Hypothalamus (tissue), 51 donors: ENCODE measurements around the gene TRAPPC5.

Experiments
- DNase-seq, 51 donors: peaks; one replicate each; lab custom pipeline; 2025; lab: John Stamatoyannopoulos, UW

TRAPPC5 gene

GRCh38 chr19:7729211-7729610 lies 48.6 kb downstream of the TRAPPC5 start:
- DNase-seq = no peak

DNA sequence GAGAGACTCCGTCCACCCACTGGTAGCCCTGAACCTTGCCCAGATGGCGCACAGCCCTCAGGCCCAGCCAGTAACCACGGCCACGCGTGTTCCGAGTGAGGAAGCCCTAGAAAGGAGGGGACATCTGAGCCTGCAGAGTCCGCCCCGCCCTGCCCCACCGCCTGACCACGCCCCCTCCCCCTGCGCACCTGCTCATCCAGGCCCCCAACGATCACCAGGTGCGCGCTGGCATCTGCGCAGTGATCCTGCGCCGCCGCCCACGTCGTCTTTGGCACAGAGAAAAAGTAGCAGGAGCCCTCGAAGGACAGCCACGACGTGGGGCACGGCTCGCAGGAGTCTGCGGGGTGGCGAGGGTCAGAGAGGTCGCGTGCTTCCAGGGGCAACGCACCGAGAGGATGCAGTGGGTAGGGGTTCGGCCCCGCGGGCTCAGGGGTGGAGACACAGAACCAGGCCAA lies 49.2 kb downstream of the TRAPPC5 start:
- DNase-seq = no peak

GRCh38 chr19:7730286-7731217 lies 49.9 kb downstream of the TRAPPC5 start:
- DNase-seq = no peak

- DNase-seq = no peak
These were observed 50.6 kb downstream of the TRAPPC5 start for GRCh38 chr19:7731218-7731595.

- DNase-seq = no peak
These were observed 51.0 kb downstream of the TRAPPC5 start for GRCh38 chr19:7731615-7732014.

DNA sequence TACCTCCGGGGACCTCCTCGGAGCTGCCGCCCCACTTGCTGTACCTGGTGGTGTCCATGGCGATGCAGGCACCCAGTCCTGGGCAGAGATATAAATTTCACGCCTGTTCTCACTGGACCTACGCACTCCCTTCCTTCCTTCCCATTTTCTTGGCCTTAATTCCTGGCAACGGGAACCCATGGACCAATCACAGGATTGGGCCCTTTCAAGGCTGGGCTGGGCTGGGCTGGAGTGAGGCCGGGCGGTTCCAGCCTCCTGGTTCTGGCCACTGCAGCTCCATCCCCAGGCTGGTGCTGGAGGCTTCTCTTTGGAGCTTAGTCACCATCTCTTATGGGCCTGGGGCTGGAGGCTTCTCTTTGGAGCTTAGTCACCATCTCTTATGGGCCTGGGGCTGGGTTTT lies 51.4 kb downstream of the TRAPPC5 start, which contains the start of gene CLEC4G:
Gene CLEC4G, minus strand, starts transcription at position 66 of the 400 bp plus-strand sequence. Its CDS starts 8 bp downstream, at position 58.
- DNase-seq = no peak

GRCh38 chr19:7733376-7733775 lies 52.7 kb downstream of the TRAPPC5 start:
- DNase-seq = no peak

DNA sequence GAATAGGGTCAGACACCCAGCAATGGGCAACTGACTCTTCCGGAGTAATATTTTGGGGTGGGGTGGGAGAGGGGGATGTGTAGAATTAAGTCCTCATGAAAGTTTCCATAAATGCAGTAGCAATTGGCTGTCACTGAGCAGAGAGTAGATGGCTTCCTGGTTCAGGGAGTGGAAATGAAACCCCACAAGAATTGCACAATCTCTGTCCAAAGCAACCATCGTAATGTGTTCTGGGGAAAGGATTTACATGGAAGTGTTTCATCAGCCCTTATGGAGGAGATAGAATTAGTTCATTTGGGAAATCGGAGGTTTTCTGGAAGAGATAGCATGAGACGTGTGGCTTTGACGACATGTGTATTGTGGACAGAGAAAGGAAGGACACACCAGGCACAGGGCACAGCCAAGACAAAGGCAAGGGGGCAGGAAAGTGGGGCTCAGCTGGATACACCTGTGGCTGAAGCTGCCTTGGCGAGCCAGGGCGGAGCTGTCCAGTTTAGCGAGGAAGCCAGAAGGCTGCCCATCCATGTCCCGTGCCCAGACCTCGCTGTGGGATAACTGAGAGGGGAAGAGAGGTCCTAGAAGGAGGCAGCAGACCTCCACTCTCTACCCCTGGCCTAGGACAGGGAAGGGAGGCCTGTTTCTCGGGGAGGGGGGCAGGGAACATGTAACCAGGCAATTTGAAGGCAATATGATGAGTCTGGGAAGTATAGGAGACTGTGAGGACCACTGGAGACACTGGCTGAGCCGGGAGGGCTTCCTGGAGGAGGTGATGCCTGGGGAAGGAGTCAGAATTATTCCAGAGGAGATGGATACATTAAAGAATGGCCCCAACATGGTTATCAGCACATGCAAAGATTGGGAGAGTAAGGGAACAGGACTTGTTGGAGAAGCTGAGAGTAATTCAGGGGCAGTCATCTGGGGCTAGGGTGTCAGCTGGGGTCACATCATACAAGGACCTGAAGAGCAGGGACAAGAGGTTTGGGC lies 53.9 kb downstream of the TRAPPC5 start:
- DNase-seq = no peak

GRCh38 chr19:7736148-7736547 lies 55.5 kb downstream of the TRAPPC5 start:
- no peak for DNase-seq

- no peak for DNase-seq
These were observed 56.6 kb downstream of the TRAPPC5 start for GRCh38 chr19:7737215-7737614.
